Astrocyte of the spinal cord (primary cell): Measurements from ENCODE around the gene GNE.
"Not testable (repeated sequence)": the region's sequence is repeated elsewhere in the genome, so short reads cannot be mapped to it uniquely, and the experiment has no call there.

Experiments
- DNase-seq: peaks from one replicate; pipeline ENCODE4 v3.0.0; 2011; ENCODE audit warnings: low read depth, low spot score
- H3K4me3 ChIP-seq: 2 replicates; pipeline ENCODE4 v1.5.1; 2011; ENCODE audit warnings: low read depth, mild to moderate bottlenecking, low read length, moderate library complexity
- CTCF ChIP-seq: IDR thresholded peaks from 2 replicates; pipeline ENCODE4 v1.5.1; 2012; ENCODE audit warnings: low read depth, mild to moderate bottlenecking, low read length, inconsistent platforms
- in situ Hi-C: cut with HindIII; loops from 2 replicates; pipeline ENCODE4 v1.10.0; 2017; ENCODE audit warnings: low sequenced_read_pairs

Gene GNE

GRCh38 chr9:36268007-36268427 lies 9.8 kb upstream of the GNE start:
- DNase-seq, result peak; percentile 12
- TF ChIP-seq CTCF, result no peak
- H3K4me3 ChIP-seq, result no peak overlapping the region
- in situ Hi-C loops, result no loop called here

GRCh38 chr9:36264896-36265295 lies 6.6 kb upstream of the GNE start:
- no peak for DNase-seq
- H3K4me3 ChIP-seq, result no peak overlapping the region
- TF ChIP-seq CTCF, result no peak
- in situ Hi-C loops, result no loop called here

- no peak for DNase-seq
- in situ Hi-C loops, result no loop called here
- H3K4me3 ChIP-seq, result no peak overlapping the region
- no peak for TF ChIP-seq CTCF
Observed at GRCh38 chr9:36263683-36264082, 5.4 kb upstream of the GNE start.

- in situ Hi-C loops, result no loop called here
- H3K4me3 ChIP-seq, result peak overlapping the region; percentile 75
- no peak for DNase-seq
- no peak for TF ChIP-seq CTCF
Observed at GRCh38 chr9:36258996-36259533, 817 bp upstream of the GNE start.

- TF ChIP-seq CTCF, result no peak
- H3K4me3 ChIP-seq, result no peak overlapping the region
- in situ Hi-C loops, result no loop called here
- no peak for DNase-seq
Observed at GRCh38 chr9:36251428-36251827, 6.8 kb downstream of the GNE start.

- H3K4me3 ChIP-seq, result no peak overlapping the region
- no peak for TF ChIP-seq CTCF
- in situ Hi-C loops, result no loop called here
- no peak for DNase-seq
Observed at GRCh38 chr9:36250079-36250478, 8.2 kb downstream of the GNE start.

GRCh38 chr9:36249189-36249588 lies 9.1 kb downstream of the GNE start:
- no peak for TF ChIP-seq CTCF
- in situ Hi-C loops, result no loop called here
- DNase-seq, result no peak
- no peak overlapping the region for H3K4me3 ChIP-seq

- DNase-seq, result peak; percentile 37
- in situ Hi-C loops, result not testable (repeated sequence)
Observed at GRCh38 chr9:36248061-36248460, 10.2 kb downstream of the GNE start.

More at GRCh38 chr9:36248061-36248460, 10.2 kb downstream of the GNE start:
- not testable (repeated sequence) for H3K4me3 ChIP-seq
